Activated naive CD4-positive, alpha-beta T cell treated with anti-CD3 and anti-CD28 coated beads for 36 hours (primary cell): ENCODE measurements around the gene FREM1. TPM values are rescaled to one million over a fixed set of nuclear protein-coding genes. Genes with fewer than 3 reads are reported as not detected.
A peak's percentile ranks its signal among the peaks of the same experiment; 100 is the strongest.

Experiments used
- CTCF ChIA-PET: fragments of 350-600 bp; sonication (Branson Sonifier 250); formaldehyde crosslinking; loops from one replicate; lab custom pipeline; 2021; ENCODE audit warnings: antibody characterized with exemption; lab: Charles Lee
- DNase-seq: peaks from one replicate; pipeline ENCODE4 v3.0.0-alpha.2; 2020
- H3K27ac Mint-ChIP-seq: one replicate; pipeline ENCODE4 v1.8.0; 2021; ENCODE audit warnings: mild to moderate bottlenecking, mixed read lengths
- H3K27me3 Mint-ChIP-seq: one replicate; pipeline ENCODE4 v1.8.0; 2021; ENCODE audit warnings: low read depth, mixed read lengths
- H3K36me3 Mint-ChIP-seq: one replicate; pipeline ENCODE4 v1.8.0; 2021; ENCODE audit warnings: low read depth, mixed read lengths
- H3K4me1 Mint-ChIP-seq: one replicate; pipeline ENCODE4 v1.8.0; 2021; ENCODE audit warnings: low read depth, mixed read lengths
- H3K4me3 Mint-ChIP-seq: one replicate; pipeline ENCODE4 v1.8.0; 2021; ENCODE audit warnings: mild to moderate bottlenecking, moderate library complexity, mixed read lengths
- H3K9me3 Mint-ChIP-seq: one replicate; pipeline ENCODE4 v1.8.0; 2021; ENCODE audit warnings: mixed read lengths
- intact Hi-C: fragments of 100-400 bp; cut with micrococcal nuclease; formaldehyde crosslinking; loops from one replicate; pipeline ENCODE4 v1.15.1; 2023
- total RNA-seq, 2 experiments: library from RNA; stranded (reverse); gene quantifications; one replicate each; pipeline ENCODE4 v1.2.3, GENCODE V29; 2021

FREM1 gene
- total RNA-seq, 2 experiments from 2014 or later, result not detected

DNA sequence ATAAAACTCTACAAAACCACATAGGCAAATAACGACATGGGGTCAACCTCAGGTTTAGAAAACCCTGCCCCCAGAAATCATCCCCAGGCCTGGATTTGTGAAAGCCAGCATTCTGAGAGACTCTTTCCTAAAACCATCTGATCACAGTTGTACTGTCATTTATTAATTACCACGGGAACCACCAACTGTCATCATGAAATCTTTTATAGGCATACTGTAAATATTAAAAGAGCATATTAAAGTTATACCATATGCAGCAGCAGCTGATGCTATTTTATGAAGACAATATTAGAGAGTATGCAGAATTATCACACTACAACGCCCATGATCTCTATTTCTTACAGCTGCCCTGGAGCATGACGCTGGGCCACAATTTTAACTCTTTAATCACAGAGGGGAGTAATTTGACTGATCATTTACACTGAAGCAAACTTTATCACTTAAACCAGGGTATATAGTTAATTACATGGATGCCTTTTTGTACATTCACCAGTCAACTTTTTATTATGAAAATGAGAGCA lies 208.0 kb downstream of the FREM1 start:
- Mint-ChIP-seq H3K36me3 (peaks cover 3% of the 10 kb centered on the region), H3K27me3 (peaks cover 10% of the 10 kb centered on the region), H3K4me3 (no peak overlapping the region), H3K27ac (no peak overlapping the region), H3K4me1 (no peaks in the 10 kb centered on the region), H3K9me3 (peaks cover 20% of the 10 kb centered on the region)
- intact Hi-C loops, result no loop called here
- no peak for DNase-seq
- CTCF ChIA-PET, result no interaction called here

DNA sequence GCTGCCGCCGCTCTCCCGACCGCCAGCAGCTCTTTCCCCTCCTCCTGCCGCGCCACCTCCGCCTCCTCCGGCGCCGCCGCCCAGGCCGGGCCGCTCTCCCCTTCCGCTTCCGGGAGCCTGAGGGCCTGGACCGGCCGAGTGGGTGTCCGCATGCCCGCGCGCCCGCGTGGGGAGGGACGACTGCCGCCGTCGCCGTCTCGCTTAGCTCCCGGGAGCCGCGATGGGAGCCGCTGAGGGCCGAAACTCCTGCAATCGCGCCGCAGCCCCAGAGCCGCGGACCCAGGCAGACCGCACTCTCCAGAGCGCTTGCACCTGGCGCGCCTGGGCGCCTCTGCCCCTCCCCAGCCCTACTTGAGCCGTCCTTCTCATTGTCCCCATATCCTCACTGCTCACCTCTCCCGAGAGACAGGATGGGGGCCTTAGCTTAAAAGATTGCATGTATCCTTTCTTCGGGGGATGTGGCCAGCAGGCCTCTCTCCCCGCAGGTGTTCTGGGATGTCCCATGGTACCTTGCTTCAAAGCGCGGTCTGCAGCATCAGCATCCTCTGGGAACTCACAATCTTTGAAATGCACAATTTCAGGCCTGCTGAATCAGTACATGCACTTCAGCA lies 216.9 kb downstream of the FREM1 start, which contains the start of gene ZDHHC21:
Gene ZDHHC21, minus strand, starts transcription at position 182 of the 611 bp plus-strand sequence. CDS start 19,092 bp downstream, outside the sequence.
- intact Hi-C loops, result loop anchor here (2.0 to 10.0 kb wide), 6 partner anchors 75 to 729 kb away; partner anchors contain the start of gene SNAPC3
- peak; percentile 62 for DNase-seq
- H3K4me3 Mint-ChIP-seq, result peak within 1 kb of the TSS; percentile 89
- no peaks in the 10 kb centered on the region for H3K9me3 Mint-ChIP-seq
- H3K27ac Mint-ChIP-seq, result peak within 1 kb of the TSS; percentile 79
- H3K36me3 Mint-ChIP-seq, result peaks cover 13% of the 10 kb centered on the region
- CTCF ChIA-PET, result interaction anchor here (2.2 kb wide), 1 partner anchor 73 kb away, joined by 4 read pairs; no protein-coding TSS in a partner anchor
- H3K4me1 Mint-ChIP-seq, result peaks cover 31% of the 10 kb centered on the region
- H3K27me3 Mint-ChIP-seq, result peaks cover 8% of the 10 kb centered on the region

DNA sequence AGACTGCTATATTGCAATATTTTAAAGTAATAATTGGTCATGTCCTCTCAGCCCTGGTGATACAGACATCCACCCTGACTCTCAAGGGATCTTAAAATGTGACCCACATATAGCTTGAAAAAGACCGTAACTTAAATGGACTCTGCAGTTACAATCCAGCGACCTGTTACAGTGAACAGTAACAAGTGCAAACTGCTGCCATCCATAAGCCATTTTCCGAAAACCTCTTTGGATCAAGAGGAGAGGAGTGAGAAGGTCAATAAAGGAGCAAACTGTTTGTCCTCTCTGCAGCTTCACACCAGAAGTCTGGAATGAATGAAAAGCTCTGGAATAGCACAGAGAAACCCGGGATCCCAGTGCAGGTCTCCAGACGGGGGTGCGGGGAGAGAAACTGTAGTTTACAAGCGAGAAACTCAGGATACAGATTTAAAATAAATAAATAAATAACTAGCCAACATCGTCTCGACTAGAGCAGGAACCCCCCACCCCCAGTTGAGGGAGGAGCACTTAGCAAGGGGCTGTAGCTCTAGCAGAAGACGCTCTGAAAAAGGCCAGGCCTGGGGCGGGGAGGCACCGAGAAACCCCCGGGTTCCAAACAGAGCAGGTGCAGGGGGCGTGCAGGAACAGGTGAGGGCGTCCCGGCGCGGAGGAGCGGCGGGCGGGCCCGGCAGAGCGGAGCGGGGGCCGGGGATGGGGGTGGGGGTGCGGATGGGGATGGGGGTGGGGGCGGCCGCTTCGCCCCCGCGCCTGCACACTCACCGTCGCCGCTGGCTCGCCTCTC lies 217.6 kb downstream of the FREM1 start:
- H3K27ac Mint-ChIP-seq, result peak overlapping the region; percentile 26
- H3K4me1 Mint-ChIP-seq, result peaks cover 34% of the 10 kb centered on the region
- peaks cover 14% of the 10 kb centered on the region for H3K36me3 Mint-ChIP-seq
- intact Hi-C loops, result loop anchor here (2.0 to 10.0 kb wide), 6 partner anchors 76 to 730 kb away; partner anchors contain the start of gene SNAPC3
- H3K9me3 Mint-ChIP-seq, result no peaks in the 10 kb centered on the region
- peak; percentile 42 for DNase-seq
- CTCF ChIA-PET, result interaction anchor here (0.6 to 2.2 kb wide), 2 partner anchors 31 to 74 kb away, joined by 3 to 4 read pairs; no protein-coding TSS in a partner anchor
- peak overlapping the region; percentile 89 for H3K4me3 Mint-ChIP-seq
- H3K27me3 Mint-ChIP-seq, result peaks cover 8% of the 10 kb centered on the region

DNA sequence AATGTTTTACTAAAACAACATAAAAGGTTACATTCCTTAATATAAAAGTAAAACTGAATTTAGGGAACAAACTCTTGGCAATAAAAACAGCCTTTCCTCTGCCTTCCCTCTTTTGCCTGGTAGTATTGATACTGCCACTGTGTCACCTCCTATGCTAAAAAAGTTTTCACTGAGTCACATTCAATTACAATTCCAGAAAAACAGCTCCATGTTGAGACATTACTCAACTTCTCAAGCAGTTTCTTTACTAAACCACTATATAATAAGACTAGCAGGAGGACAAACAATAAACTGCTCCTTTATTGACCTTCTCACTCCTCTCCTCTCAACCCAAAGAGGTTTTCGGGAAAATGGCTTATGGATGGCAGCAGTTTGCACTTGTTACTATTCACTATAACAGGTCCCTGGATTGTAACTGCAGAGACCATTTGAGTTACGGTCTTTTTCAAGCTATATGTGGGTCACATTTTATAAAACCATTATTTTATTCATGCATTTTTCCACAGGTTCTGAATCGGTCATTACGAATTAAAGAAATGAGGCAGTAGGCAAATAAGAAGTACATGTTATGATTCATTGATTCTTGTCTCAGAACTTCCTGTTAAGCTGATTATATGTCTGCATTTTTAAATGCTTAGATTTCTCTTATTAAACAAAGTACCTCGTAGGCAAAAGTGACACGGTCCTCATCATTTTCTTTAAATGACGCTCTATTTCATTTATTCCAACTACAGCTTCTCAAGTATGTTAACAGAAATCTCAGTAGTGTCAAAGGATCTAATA lies 219.1 kb downstream of the FREM1 start:
- CTCF ChIA-PET, result interaction anchor here (2.2 kb wide), 1 partner anchor 75 kb away, joined by 4 read pairs; no protein-coding TSS in a partner anchor
- no peak overlapping the region for H3K4me3 Mint-ChIP-seq
- intact Hi-C loops, result loop anchor here (2.0 to 10.0 kb wide), 4 partner anchors 20 to 731 kb away; partner anchors contain the start of gene SNAPC3

DNA sequence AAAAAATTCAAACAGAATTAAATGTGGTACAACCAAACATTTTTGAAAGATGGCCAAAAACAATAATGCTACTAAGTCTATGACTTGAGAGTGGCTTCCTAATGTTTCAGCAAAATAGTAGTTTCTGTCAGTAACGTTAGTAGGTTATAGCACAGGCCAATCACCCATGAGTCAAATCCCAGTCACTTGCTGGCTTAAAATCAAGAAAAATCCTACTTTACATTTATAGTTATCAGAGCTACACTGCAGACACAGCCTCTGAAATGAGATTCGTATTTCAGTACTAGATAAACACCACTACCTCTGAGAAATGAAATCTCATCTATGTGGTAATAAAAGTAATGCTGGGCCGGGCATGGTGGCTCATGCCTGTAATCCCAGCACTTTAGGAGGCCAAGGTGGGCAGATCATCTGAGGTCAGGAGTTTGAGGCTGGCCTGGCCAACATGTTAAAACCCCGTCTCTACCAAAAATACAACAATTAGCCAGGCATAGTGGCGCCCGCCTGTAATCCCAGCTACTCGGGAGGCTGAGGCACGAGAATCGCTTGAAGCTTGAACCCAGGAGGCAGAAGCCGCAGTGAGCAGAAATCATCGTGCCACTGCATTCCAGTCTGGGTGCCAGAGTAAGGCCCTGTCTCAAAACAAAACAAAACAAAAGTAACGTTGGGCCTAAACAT lies 223.0 kb downstream of the FREM1 start:
- Mint-ChIP-seq H3K4me3 (no peak overlapping the region), H3K27me3 (no peaks in the 10 kb centered on the region), H3K4me1 (peaks cover 26% of the 10 kb centered on the region), H3K36me3 (peaks cover 36% of the 10 kb centered on the region), H3K27ac (no peak overlapping the region), H3K9me3 (peaks cover 3% of the 10 kb centered on the region)
- no peak for DNase-seq
- CTCF ChIA-PET, result no interaction called here
- intact Hi-C loops, result no loop called here

More for the DNA sequence above, 219.1 kb downstream of the FREM1 start:
- Mint-ChIP-seq H3K27ac (no peak overlapping the region), H3K4me1 (peaks cover 34% of the 10 kb centered on the region), H3K9me3 (no peaks in the 10 kb centered on the region), H3K27me3 (no peaks in the 10 kb centered on the region), H3K36me3 (peaks cover 25% of the 10 kb centered on the region)
- DNase-seq, result no peak

DNA sequence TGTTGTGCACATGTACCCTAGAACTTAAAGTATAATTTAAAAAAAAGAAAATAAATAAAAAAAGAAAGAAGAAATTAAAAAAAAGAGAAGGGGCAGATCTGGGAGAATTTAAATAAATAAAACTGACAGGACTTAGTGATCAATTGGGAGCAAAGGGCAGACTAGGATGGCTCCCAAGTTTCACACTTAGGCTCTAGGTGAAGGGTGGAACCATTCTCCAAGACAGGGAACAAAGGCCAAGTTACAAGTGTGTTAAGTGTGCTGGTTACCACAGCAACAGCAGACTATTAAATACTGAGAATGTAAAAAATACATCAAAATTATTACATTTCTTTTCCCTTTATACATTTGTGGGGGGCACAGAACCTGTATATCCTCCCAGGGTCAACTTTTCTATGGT lies 224.1 kb downstream of the FREM1 start:
- H3K4me3 Mint-ChIP-seq, result no peak overlapping the region
- H3K36me3 Mint-ChIP-seq, result peaks cover 39% of the 10 kb centered on the region
- H3K4me1 Mint-ChIP-seq, result peaks cover 19% of the 10 kb centered on the region
- H3K27me3 Mint-ChIP-seq, result no peaks in the 10 kb centered on the region
- no peak for DNase-seq
- peaks cover 3% of the 10 kb centered on the region for H3K9me3 Mint-ChIP-seq
- no peak overlapping the region for H3K27ac Mint-ChIP-seq
- intact Hi-C loops, result no loop called here
- CTCF ChIA-PET, result no interaction called here

Other genes with a start within 250 kb of the FREM1 start
- 1 to 10 TPM; 3.5 to 3.8 TPM for gene ZDHHC21, start 217.0 kb downstream of the FREM1 start, total RNA-seq
- gene CER1, start 187.7 kb downstream of the FREM1 start, total RNA-seq, result not detected